Ishikawa (cell line): ENCODE measurements around the gene RNF220.

Source experiments
- CEBPB ChIP-seq: IDR thresholded peaks from 2 replicates; pipeline ENCODE4 v1.6.1; 2012
- CREB1 ChIP-seq: IDR thresholded peaks from 2 replicates; pipeline ENCODE4 v1.6.1; 2012; ENCODE audit warnings: low read depth
- EGR1 ChIP-seq: IDR thresholded peaks from 2 replicates; pipeline ENCODE4 v1.6.1; 2012
- EP300 ChIP-seq: IDR thresholded peaks from 2 replicates; pipeline ENCODE4 v1.6.1; 2012; ENCODE audit warnings: borderline replicate concordance
- FOXM1 ChIP-seq: IDR thresholded peaks from 2 replicates; pipeline ENCODE4 v1.6.1; 2012; ENCODE audit warnings: low read depth, borderline replicate concordance
- NFIC ChIP-seq: IDR thresholded peaks from 2 replicates; pipeline ENCODE4 v1.6.1; 2012
- RAD21 ChIP-seq: IDR thresholded peaks from 2 replicates; pipeline ENCODE4 v1.6.1; 2012; ENCODE audit warnings: low read depth
- TAF1 ChIP-seq: IDR thresholded peaks from 2 replicates; pipeline ENCODE4 v1.6.1; 2012; ENCODE audit warnings: low read depth, mild to moderate bottlenecking
- TCF12 ChIP-seq: IDR thresholded peaks from 2 replicates; pipeline ENCODE4 v1.6.1; 2012; ENCODE audit warnings: low read depth
- TEAD4 ChIP-seq: IDR thresholded peaks from 2 replicates; pipeline ENCODE4 v1.6.1; 2012
- YY1 ChIP-seq: IDR thresholded peaks from 2 replicates; pipeline ENCODE4 v1.6.1; 2012; ENCODE audit warnings: low read depth
- ZBTB7A ChIP-seq: IDR thresholded peaks from 2 replicates; pipeline ENCODE4 v1.6.1; 2012; ENCODE audit warnings: low read depth
- TF ChIP-seq, protein P1 (sequence below): IDR thresholded peaks from 2 replicates; pipeline ENCODE4 v1.6.1; 2012; ENCODE audit warnings: low read depth, mild to moderate bottlenecking
- TF ChIP-seq, protein P2 (sequence below): IDR thresholded peaks from 2 replicates; pipeline ENCODE4 v1.6.1; 2012
- TF ChIP-seq, protein P3 (sequence below): IDR thresholded peaks from 2 replicates; pipeline ENCODE4 v1.6.1; 2012

RNF220 gene

DNA sequence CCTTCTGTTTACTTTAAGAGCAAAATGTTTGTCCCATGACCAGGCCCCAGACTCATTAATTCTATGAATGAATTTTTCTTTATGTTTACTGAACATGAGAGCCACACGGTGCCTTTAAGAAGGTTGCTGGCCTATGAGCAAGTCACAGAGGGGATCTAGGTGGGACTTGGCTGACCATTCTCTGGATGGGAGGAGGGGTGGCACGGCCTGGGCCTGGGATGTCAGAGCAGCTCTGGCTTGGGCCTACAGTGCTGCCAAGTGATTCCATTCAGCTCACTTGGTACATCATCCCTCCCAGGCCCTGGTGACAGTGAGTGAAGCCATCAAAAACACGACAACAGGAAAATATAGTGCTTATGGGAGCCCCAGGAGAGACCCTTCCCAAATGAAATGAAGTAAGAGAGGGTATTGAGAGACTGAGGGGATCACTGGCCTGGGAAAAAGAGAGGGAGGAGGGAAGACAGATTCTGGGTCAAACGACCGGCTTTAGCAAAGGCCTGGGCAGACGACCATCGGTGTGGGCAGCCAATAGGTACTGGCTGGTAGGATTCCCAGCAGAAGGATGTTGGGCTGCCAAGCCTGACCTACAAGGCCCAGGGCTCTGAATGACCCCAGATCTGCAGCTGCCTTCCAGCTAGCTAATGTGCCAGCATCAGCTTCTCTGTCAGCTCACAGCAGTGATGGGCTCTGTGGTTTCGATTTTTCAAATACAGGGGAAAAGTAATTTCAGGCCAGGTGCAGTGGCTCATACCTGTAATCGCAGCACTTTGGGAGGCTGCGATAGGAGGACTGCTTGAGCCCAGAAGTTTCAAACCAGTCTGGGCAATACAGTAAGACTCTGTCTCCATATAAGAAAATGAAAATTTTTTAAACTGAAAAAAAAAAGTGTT, 265.9 kb downstream of the RNF220 start:
- TF ChIP-seq TEAD4: no peak
- no peak for TF ChIP-seq YY1
- TF ChIP-seq, protein P1, sequence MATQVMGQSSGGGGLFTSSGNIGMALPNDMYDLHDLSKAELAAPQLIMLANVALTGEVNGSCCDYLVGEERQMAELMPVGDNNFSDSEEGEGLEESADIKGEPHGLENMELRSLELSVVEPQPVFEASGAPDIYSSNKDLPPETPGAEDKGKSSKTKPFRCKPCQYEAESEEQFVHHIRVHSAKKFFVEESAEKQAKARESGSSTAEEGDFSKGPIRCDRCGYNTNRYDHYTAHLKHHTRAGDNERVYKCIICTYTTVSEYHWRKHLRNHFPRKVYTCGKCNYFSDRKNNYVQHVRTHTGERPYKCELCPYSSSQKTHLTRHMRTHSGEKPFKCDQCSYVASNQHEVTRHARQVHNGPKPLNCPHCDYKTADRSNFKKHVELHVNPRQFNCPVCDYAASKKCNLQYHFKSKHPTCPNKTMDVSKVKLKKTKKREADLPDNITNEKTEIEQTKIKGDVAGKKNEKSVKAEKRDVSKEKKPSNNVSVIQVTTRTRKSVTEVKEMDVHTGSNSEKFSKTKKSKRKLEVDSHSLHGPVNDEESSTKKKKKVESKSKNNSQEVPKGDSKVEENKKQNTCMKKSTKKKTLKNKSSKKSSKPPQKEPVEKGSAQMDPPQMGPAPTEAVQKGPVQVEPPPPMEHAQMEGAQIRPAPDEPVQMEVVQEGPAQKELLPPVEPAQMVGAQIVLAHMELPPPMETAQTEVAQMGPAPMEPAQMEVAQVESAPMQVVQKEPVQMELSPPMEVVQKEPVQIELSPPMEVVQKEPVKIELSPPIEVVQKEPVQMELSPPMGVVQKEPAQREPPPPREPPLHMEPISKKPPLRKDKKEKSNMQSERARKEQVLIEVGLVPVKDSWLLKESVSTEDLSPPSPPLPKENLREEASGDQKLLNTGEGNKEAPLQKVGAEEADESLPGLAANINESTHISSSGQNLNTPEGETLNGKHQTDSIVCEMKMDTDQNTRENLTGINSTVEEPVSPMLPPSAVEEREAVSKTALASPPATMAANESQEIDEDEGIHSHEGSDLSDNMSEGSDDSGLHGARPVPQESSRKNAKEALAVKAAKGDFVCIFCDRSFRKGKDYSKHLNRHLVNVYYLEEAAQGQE: no peak
- no peak for TF ChIP-seq EP300
- TF ChIP-seq RAD21: no peak
- TF ChIP-seq TAF1: no peak
- TF ChIP-seq, protein P2, sequence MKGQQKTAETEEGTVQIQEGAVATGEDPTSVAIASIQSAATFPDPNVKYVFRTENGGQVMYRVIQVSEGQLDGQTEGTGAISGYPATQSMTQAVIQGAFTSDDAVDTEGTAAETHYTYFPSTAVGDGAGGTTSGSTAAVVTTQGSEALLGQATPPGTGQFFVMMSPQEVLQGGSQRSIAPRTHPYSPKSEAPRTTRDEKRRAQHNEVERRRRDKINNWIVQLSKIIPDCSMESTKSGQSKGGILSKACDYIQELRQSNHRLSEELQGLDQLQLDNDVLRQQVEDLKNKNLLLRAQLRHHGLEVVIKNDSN: no peak
- TF ChIP-seq FOXM1: no peak
- TF ChIP-seq, protein P3, sequence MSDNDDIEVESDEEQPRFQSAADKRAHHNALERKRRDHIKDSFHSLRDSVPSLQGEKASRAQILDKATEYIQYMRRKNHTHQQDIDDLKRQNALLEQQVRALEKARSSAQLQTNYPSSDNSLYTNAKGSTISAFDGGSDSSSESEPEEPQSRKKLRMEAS: no peak
- no peak for TF ChIP-seq TCF12
- TF ChIP-seq CREB1: no peak
- TF ChIP-seq EGR1: no peak
- TF ChIP-seq CEBPB: no peak
- no peak for TF ChIP-seq ZBTB7A
- TF ChIP-seq NFIC: no peak

DNA sequence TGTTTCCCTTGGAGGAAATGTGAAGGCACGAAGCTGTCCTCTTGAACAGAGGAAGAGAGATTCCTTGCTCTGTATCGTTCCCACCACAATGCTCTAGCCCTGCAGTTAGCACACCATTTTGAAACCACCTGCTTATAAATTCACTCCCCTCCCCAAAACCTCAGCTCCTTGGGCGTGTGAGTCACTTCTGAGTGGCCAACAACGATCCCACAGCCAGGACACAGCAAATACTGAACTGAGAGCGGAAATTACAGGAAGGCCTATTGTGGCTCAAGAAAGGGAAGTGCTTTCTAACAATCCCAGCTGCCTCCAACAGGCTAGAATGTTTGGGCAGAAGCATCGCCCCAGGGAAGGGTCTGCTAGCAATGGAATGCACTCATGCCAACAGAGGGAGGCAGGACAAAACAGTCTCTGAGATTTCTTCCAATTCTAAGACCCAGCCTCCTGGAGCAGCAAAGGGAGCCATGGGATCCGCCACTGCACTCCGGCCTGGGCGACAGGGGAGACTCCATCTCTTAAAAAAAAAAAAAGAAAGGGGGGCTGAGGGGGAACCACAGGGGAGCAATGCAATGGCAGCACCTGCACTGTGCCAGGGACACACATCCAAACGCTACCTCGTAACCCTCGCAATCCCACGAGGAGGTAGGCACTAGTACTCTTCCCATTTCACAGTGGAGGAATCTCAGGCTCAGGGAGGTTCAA, 267.4 kb downstream of the RNF220 start:
- TF ChIP-seq CEBPB: no peak
- no peak for TF ChIP-seq NFIC
- TF ChIP-seq CREB1: no peak
- TF ChIP-seq, protein P2: no peak
- TF ChIP-seq TEAD4: no peak
- no peak for TF ChIP-seq EP300
- no peak for TF ChIP-seq FOXM1
- no peak for TF ChIP-seq EGR1
- TF ChIP-seq ZBTB7A: no peak
- TF ChIP-seq TAF1: no peak
- no peak for TF ChIP-seq TCF12
- TF ChIP-seq, protein P3: no peak
- TF ChIP-seq, protein P1: no peak
- no peak for TF ChIP-seq RAD21
- TF ChIP-seq YY1: no peak

DNA sequence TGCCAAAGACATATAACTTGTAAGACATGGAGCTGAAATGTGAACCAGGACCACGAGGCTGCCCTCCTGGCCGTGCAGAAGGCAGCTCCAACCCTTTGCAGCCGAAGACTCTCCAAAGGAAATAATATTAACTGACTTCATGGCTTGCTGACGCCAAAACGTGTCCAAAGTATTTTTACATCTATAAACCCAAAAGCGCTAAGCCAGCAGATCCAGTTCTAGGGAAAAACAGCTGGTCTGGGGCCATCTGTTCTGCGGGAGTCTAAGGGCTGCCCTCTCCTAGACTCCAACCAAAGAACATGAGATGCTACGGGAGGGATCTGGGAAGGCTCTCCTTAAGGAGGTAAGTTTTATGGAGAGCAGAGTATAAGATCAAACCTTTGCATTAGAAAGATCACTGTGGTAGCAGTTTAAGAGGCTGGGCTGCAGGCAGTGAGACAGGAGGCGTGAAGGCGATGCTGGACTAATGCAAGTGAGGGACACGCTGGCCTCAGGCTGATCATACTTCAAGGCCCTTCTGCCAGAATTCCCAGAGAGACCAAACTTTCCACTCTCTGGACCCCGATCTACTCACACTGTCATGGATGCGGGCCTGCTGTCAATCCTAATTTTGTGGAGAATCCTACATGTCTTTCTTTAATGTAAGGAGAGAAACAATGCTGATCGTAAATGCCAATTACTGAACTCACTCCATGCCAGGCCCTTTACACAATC, 268.1 kb downstream of the RNF220 start:
- TF ChIP-seq, protein P1: no peak
- no peak for TF ChIP-seq NFIC
- TF ChIP-seq TCF12: no peak
- TF ChIP-seq EGR1: no peak
- TF ChIP-seq EP300: no peak
- no peak for TF ChIP-seq RAD21
- TF ChIP-seq CREB1: no peak
- TF ChIP-seq YY1: no peak
- TF ChIP-seq FOXM1: no peak
- TF ChIP-seq, protein P2: no peak
- no peak for TF ChIP-seq CEBPB
- TF ChIP-seq TAF1: no peak; the same call in 1 of the 2 replicates
- TF ChIP-seq TEAD4: no peak
- no peak for TF ChIP-seq ZBTB7A
- TF ChIP-seq, protein P3: no peak
